Neural crest cell (in vitro differentiated cells): ENCODE measurements around the gene IKZF2. TPM values are rescaled to one million over a fixed set of nuclear protein-coding genes. Genes with fewer than 3 reads are reported as not detected.

ENCODE experiments used
- DNase-seq: peaks from one replicate; pipeline ENCODE4 v3.0.0; 2021; ENCODE audit warnings: low read depth, mixed read lengths, low spot score
- H3K27ac Mint-ChIP-seq: one replicate; pipeline ENCODE4 v1.8.0; 2021; ENCODE audit warnings: mild to moderate bottlenecking, mixed read lengths; ENCODE audit not compliant: unreplicated experiment
- H3K27me3 Mint-ChIP-seq: 2 replicates; pipeline ENCODE4 v1.8.0; 2021; ENCODE audit warnings: low read depth, mild to moderate bottlenecking, mixed read lengths
- H3K36me3 Mint-ChIP-seq: 2 replicates; pipeline ENCODE4 v1.8.0; 2021; ENCODE audit warnings: low read depth, mild to moderate bottlenecking, mixed read lengths
- H3K4me1 Mint-ChIP-seq: 2 replicates; pipeline ENCODE4 v1.8.0; 2021; ENCODE audit warnings: mixed read lengths
- H3K4me3 Mint-ChIP-seq: one replicate; pipeline ENCODE4 v1.8.0; 2021; ENCODE audit warnings: mild to moderate bottlenecking, mixed read lengths
- H3K9me3 Mint-ChIP-seq: 2 replicates; pipeline ENCODE4 v1.8.0; 2021; ENCODE audit warnings: mixed read lengths
- total RNA-seq: library from RNA; stranded (reverse); gene quantifications from 2 replicates; pipeline ENCODE4 v1.2.1, GENCODE V29; 2021
- TF ChIP-seq, protein P1 (sequence below): fragments of 200-600 bp; sonication (generic); conservative IDR thresholded peaks from 2 replicates; pipeline ENCODE4 v1.5.0; 2021; ENCODE audit warnings: antibody characterized with exemption, mild to moderate bottlenecking

The IKZF2 gene
- total RNA-seq, 1 donor from 2014 or later = 7.3 TPM

DNA sequence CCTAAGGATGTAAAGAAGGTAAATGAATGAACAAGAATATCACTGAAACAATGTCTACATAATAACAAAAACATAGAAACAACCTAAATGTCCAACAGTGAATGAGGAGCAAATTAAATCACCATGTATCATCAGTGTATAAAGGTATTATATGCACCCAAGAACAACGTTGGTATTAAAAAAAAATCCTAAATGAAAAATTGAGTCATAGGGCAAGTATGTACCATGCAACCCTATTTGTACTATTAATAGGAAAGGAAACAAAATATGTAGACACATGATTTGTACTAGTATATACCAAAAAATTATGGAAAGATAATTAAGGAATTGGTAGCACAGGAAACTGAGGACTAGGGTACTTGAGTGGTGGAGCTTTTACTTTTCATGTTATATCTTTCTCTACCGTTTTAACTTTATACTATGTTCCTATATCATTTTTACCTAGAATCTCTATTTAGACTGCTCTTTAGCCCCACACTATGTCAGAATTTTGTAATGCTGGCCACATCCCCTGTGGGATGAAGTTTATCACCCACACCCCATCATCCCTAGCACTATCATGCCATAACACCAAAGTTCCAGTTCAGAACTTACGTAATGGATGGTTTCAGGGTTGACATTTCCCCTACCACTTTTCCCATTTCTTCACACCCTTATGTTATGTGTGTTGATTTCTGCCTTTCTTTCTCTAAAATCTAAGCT is 25.6 kb downstream of the IKZF2 start:
- no peaks in the 10 kb centered on the region for H3K9me3 Mint-ChIP-seq

DNA sequence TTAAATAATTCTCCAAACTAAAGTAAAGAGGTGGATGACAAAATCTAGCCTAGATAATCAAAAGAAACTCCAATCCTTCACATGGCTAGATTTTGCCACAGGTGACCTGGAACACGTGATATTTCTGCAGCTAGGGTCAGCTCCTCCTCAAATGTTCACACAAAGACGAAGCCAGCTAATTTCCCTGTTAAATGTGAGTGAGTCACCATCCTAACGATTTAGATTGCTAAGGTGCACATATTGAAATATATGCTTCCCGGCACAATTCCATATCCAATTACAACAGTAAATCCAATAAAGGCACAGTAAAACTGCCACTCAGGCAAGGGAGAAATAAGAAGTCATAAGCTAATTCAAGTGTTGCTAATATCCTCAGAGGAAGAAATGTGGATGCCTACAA is 28.7 kb downstream of the IKZF2 start:
- TF ChIP-seq, protein P1, sequence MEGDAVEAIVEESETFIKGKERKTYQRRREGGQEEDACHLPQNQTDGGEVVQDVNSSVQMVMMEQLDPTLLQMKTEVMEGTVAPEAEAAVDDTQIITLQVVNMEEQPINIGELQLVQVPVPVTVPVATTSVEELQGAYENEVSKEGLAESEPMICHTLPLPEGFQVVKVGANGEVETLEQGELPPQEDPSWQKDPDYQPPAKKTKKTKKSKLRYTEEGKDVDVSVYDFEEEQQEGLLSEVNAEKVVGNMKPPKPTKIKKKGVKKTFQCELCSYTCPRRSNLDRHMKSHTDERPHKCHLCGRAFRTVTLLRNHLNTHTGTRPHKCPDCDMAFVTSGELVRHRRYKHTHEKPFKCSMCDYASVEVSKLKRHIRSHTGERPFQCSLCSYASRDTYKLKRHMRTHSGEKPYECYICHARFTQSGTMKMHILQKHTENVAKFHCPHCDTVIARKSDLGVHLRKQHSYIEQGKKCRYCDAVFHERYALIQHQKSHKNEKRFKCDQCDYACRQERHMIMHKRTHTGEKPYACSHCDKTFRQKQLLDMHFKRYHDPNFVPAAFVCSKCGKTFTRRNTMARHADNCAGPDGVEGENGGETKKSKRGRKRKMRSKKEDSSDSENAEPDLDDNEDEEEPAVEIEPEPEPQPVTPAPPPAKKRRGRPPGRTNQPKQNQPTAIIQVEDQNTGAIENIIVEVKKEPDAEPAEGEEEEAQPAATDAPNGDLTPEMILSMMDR = no peak
- Mint-ChIP-seq H3K4me1 (peaks cover 8% of the 10 kb centered on the region), H3K4me3 (no peak overlapping the region), H3K36me3 (no peaks in the 10 kb centered on the region), H3K27ac (no peak overlapping the region), H3K27me3 (no peaks in the 10 kb centered on the region), H3K9me3 (no peaks in the 10 kb centered on the region)
- DNase-seq = no peak

More for the DNA sequence above, 25.6 kb downstream of the IKZF2 start:
- DNase-seq = no peak
- H3K36me3 Mint-ChIP-seq = no peaks in the 10 kb centered on the region
- H3K27ac Mint-ChIP-seq = no peak overlapping the region
- H3K27me3 Mint-ChIP-seq = no peaks in the 10 kb centered on the region
- H3K4me1 Mint-ChIP-seq = peaks cover 18% of the 10 kb centered on the region
- TF ChIP-seq, protein P1 = no peak
- no peak overlapping the region for H3K4me3 Mint-ChIP-seq

DNA sequence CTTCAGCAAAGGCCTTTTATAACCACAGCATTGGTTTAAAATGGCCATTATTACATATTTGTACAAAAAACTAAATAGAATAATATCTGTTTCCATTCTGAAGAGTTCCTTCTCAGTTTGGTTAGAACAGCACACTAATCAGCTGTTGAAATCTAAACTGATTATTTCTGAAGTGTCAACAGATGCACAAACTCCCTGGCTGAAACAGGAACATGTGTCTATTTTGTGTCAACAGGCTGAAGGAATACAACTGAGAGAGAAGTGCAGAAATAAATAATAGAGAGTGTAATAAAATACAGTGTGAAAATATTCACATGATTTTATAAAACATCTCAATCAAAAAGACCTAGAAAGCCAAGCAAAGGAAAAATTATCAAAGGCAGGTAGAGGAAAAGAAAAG is 29.7 kb downstream of the IKZF2 start:
- no peak overlapping the region for H3K4me3 Mint-ChIP-seq
- no peaks in the 10 kb centered on the region for H3K36me3 Mint-ChIP-seq
- H3K27ac Mint-ChIP-seq = no peak overlapping the region
- DNase-seq = no peak
- no peaks in the 10 kb centered on the region for H3K27me3 Mint-ChIP-seq
- H3K9me3 Mint-ChIP-seq = no peaks in the 10 kb centered on the region
- H3K4me1 Mint-ChIP-seq = peaks cover 8% of the 10 kb centered on the region
- TF ChIP-seq, protein P1 = no peak

DNA sequence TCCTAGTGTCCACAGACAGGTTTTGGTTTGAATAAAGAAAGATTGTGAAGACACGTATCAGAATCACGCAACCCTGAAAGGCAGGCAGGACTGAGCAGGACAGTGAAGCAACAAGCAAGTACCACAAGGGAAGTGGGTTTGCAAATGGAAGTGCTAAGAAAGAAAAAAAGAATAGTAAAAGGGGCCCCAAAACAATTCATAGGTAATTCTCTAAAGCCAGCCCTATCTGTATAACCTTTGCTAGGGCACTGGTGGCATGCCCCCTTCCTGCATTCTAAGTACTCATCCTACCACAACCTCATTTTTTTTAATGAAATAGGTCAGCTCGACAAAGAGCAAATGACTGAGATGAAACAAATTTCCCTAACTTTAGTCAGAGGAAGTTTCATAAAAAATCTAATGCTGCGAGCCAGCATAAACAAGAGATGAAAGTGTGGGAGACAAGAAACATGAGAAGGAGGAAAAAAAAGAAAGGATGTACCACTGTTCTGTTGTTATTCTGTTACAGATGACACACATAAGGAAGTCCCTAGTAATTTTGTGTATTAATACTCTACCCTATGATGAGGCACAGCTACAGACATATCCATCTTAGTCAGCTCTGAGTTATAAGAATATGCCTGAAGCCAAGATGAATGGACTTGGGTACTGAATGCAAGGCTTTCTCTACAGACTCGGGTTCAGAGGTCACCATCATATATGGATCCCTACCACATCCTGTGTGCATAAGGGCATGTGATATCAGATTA is 32.2 kb downstream of the IKZF2 start:
- Mint-ChIP-seq H3K36me3 (no peaks in the 10 kb centered on the region), H3K27ac (no peak overlapping the region), H3K9me3 (no peaks in the 10 kb centered on the region), H3K4me1 (peaks cover 6% of the 10 kb centered on the region), H3K27me3 (no peaks in the 10 kb centered on the region), H3K4me3 (no peak overlapping the region)
- DNase-seq = no peak
- TF ChIP-seq, protein P1 = no peak

DNA sequence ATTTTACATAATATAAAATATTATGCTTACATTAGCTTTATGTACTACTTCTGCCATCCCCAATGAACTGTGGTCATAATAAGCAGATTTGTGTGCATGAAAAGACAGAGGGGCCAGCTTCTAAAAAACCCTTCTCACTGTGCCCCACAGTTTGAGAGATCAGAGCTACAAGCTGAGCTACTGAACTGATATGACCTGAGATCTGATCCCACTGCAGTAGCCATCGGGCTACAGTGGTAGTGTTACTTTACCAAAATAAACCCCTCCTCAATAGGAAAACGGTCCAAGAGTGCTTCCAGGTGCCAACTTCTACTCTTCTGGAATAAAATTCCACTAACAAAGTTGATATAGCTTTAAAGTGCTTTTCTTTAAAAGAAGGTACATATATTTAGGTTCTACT is 43.1 kb downstream of the IKZF2 start:
- no peak overlapping the region for H3K4me3 Mint-ChIP-seq
- DNase-seq = no peak
- no peaks in the 10 kb centered on the region for H3K27me3 Mint-ChIP-seq
- no peak overlapping the region for H3K27ac Mint-ChIP-seq
- TF ChIP-seq, protein P1 = no peak
- H3K36me3 Mint-ChIP-seq = no peaks in the 10 kb centered on the region
- no peaks in the 10 kb centered on the region for H3K4me1 Mint-ChIP-seq
- H3K9me3 Mint-ChIP-seq = no peaks in the 10 kb centered on the region
